ENCODE data around the gene PARP1. TPM values are rescaled to one million over a fixed set of nuclear protein-coding genes. Genes with fewer than 3 reads are reported as not detected.

PARP1 gene
- total RNA-seq, 1 experiment from 2014 or later = 213 TPM

DNA sequence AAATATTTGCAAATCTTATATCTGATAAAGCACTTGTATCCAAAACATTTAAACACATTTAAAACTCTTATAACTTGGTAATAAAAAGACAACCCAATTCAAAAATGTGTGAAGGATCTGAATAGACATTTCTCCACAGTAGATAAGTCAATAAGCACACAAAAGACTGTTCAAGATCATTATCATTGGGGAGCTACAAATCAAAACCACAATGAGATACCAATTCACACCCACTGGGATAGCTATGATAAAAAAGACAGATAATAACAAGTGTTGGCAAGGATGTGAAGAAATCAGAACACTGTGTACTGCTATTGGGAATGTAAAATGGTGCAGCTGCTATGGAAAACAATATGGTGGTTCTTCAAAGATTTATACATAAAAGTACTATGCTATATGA is 93.8 kb downstream of the PARP1 start:
- Histone ChIP-seq H3K9me3 (ENCODE audit: control insufficient read depth in 1 of 2, insufficient read depth in 1 of 2, low read depth in 1 of 2, low read length in 2 of 2) (no peaks in the 10 kb centered on the region), H4K20me1 (ENCODE audit: insufficient read depth) (no peaks in the 10 kb centered on the region), H3K36me3 (ENCODE audit: control insufficient read depth in 1 of 2, insufficient read depth in 2 of 2, low read length in 2 of 2) (no peaks in the 10 kb centered on the region), H3K4me1 (ENCODE audit: control insufficient read depth in 1 of 2, insufficient read depth in 2 of 2, low read length in 2 of 2) (peaks cover 10 to 19% of the 10 kb centered on the region in 2 experiments), H3K27me3 (ENCODE audit: insufficient read depth, low read length) (no peaks in the 10 kb centered on the region), H3K4me2 (ENCODE audit: low read length) (no peak overlapping the region), H3K4me3 (replicated peaks in 1 of 2; ENCODE audit: low read depth in 1 of 2, low read length in 2 of 2) (no peak overlapping the region), H3K79me2 (ENCODE audit: insufficient read depth, low read length) (no peaks in the 10 kb centered on the region), H3K9ac (ENCODE audit: low read length) (no peak overlapping the region), H2AFZ (ENCODE audit: low read depth, low read length, poor library complexity, severe bottlenecking) (no peak overlapping the region), H3K9me2 (ENCODE audit: insufficient read depth) (no peaks in the 10 kb centered on the region), H3K27ac (ENCODE audit: low read depth, low read length) (no peak overlapping the region)
- no peak for ATAC-seq
- no peak for DNase-seq (ENCODE audit: low read depth, low spot score)
- ChIA-PET CTCF (interaction anchor here (1.2 kb wide), 1 partner anchor 20 kb away, joined by 3 read pairs; no protein-coding TSS in a partner anchor), RAD21 (ENCODE audit: low non-redundant PET in 1 of 2, low total read pairs in 2 of 2, uncharacterized antibody in 2 of 2, unreplicated experiment in 2 of 2) (no interaction called here), POLR2A (no interaction called here)
- TF ChIP-seq ELF1 (IDR thresholded peaks at IDR 0.05; ENCODE audit: borderline replicate concordance, low read depth) (no peak), CTCF (IDR thresholded peaks at IDR 0.05 in 2 of 3, conservative IDR thresholded peaks at IDR 0.05 in 1 of 3; ENCODE audit: borderline replicate concordance in 1 of 3, insufficient read depth in 1 of 3, low read depth in 2 of 3, low read length in 2 of 3) (no peak), FOSL1 (IDR thresholded peaks at IDR 0.05; ENCODE audit: low read depth) (no peak), CEBPB (IDR thresholded peaks at IDR 0.05; ENCODE audit: low read depth) (no peak), ZNF274 (IDR thresholded peaks at IDR 0.05; ENCODE audit: low read depth, low read length) (no peak), MAX (IDR thresholded peaks at IDR 0.05) (no peak)
- no TSS peak for BruUV-seq (replicated peaks)
- intact Hi-C loops (cut with micrococcal nuclease) = no loop called here

- Histone ChIP-seq H2AFZ (ENCODE audit: low read depth, low read length, poor library complexity, severe bottlenecking) (no peak overlapping the region), H3K36me3 (ENCODE audit: control insufficient read depth in 1 of 2, insufficient read depth in 2 of 2, low read length in 2 of 2) (no peaks in the 10 kb centered on the region), H3K4me3 (replicated peaks in 1 of 2; ENCODE audit: low read depth in 1 of 2, low read length in 2 of 2) (no peak overlapping the region), H3K4me1 (ENCODE audit: control insufficient read depth in 1 of 2, insufficient read depth in 2 of 2, low read length in 2 of 2) (peaks cover 14 to 26% of the 10 kb centered on the region in 2 experiments), H3K9me2 (ENCODE audit: insufficient read depth) (no peaks in the 10 kb centered on the region), H3K27ac (ENCODE audit: low read depth, low read length) (no peak overlapping the region), H4K20me1 (ENCODE audit: insufficient read depth) (no peaks in the 10 kb centered on the region), H3K9me3 (ENCODE audit: control insufficient read depth in 1 of 2, insufficient read depth in 1 of 2, low read depth in 1 of 2, low read length in 2 of 2) (no peaks in the 10 kb centered on the region), H3K27me3 (ENCODE audit: insufficient read depth, low read length) (no peaks in the 10 kb centered on the region), H3K9ac (ENCODE audit: low read length) (no peak overlapping the region), H3K79me2 (ENCODE audit: insufficient read depth, low read length) (peaks cover 19% of the 10 kb centered on the region), H3K4me2 (ENCODE audit: low read length) (no peak overlapping the region)
- DNase-seq (ENCODE audit: low read depth, low spot score) (no peak), ATAC-seq (no peak)
- ChIA-PET RAD21 (ENCODE audit: low non-redundant PET in 1 of 2, low total read pairs in 2 of 2, uncharacterized antibody in 2 of 2, unreplicated experiment in 2 of 2) (no interaction called here), CTCF (no interaction called here), POLR2A (no interaction called here)
- no TSS peak for BruUV-seq (replicated peaks)
- intact Hi-C loops (cut with micrococcal nuclease) = no loop called here
- TF ChIP-seq POLR2AphosphoS5 (IDR thresholded peaks at IDR 0.05; ENCODE audit: low read depth, low read length) = no peak
- TF ChIP-seq CBX3 (IDR thresholded peaks at IDR 0.05; ENCODE audit: low read depth) = no peak
- TF ChIP-seq RAD21 (IDR thresholded peaks at IDR 0.05; ENCODE audit: low read depth) = no peak
- TF ChIP-seq, protein P1, sequence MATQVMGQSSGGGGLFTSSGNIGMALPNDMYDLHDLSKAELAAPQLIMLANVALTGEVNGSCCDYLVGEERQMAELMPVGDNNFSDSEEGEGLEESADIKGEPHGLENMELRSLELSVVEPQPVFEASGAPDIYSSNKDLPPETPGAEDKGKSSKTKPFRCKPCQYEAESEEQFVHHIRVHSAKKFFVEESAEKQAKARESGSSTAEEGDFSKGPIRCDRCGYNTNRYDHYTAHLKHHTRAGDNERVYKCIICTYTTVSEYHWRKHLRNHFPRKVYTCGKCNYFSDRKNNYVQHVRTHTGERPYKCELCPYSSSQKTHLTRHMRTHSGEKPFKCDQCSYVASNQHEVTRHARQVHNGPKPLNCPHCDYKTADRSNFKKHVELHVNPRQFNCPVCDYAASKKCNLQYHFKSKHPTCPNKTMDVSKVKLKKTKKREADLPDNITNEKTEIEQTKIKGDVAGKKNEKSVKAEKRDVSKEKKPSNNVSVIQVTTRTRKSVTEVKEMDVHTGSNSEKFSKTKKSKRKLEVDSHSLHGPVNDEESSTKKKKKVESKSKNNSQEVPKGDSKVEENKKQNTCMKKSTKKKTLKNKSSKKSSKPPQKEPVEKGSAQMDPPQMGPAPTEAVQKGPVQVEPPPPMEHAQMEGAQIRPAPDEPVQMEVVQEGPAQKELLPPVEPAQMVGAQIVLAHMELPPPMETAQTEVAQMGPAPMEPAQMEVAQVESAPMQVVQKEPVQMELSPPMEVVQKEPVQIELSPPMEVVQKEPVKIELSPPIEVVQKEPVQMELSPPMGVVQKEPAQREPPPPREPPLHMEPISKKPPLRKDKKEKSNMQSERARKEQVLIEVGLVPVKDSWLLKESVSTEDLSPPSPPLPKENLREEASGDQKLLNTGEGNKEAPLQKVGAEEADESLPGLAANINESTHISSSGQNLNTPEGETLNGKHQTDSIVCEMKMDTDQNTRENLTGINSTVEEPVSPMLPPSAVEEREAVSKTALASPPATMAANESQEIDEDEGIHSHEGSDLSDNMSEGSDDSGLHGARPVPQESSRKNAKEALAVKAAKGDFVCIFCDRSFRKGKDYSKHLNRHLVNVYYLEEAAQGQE (IDR thresholded peaks at IDR 0.05; ENCODE audit: low read depth) = no peak
- TF ChIP-seq CTCF (IDR thresholded peaks at IDR 0.05 in 2 of 3, conservative IDR thresholded peaks at IDR 0.05 in 1 of 3; ENCODE audit: borderline replicate concordance in 1 of 3, insufficient read depth in 1 of 3, low read depth in 2 of 3, low read length in 2 of 3) = no peak
- TF ChIP-seq ZNF274 (IDR thresholded peaks at IDR 0.05; ENCODE audit: low read depth, low read length) = no peak
- TF ChIP-seq ATF3 (IDR thresholded peaks at IDR 0.05) = no peak
- no peak for TF ChIP-seq CEBPB (IDR thresholded peaks at IDR 0.05; ENCODE audit: low read depth)
These were observed 95.8 kb downstream of the PARP1 start for GRCh38 chr1:226312065-226312464.

All from HCT116 (cell line).